HCEC 1CT (cell line): ENCODE data around the gene PCLAF.
"Not testable (repeated sequence)": the region's sequence is repeated elsewhere in the genome, so short reads cannot be mapped to it uniquely, and the experiment has no call there.

Experiments
- DNase-seq: peaks from one replicate; pipeline ENCODE4 v3.0.0-alpha.2; 2017

PCLAF gene

DNA sequence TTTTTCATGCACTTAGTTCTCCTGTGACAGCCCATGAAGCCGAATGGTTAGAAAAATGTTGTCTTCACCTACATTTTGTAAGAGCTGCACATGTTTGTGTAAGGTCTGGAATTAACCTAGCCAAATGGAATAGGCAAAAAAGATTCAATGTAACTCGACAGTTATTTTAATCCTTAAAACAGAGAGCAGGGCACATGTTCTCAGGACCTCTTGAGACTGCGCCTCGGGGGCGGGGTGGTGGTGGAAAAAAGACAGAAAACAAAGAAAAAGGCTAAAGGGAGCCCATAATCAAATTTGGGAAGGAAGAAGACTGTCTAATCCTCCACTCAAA, 24.6 kb downstream of the PCLAF start:
- DNase-seq = no peak

DNA sequence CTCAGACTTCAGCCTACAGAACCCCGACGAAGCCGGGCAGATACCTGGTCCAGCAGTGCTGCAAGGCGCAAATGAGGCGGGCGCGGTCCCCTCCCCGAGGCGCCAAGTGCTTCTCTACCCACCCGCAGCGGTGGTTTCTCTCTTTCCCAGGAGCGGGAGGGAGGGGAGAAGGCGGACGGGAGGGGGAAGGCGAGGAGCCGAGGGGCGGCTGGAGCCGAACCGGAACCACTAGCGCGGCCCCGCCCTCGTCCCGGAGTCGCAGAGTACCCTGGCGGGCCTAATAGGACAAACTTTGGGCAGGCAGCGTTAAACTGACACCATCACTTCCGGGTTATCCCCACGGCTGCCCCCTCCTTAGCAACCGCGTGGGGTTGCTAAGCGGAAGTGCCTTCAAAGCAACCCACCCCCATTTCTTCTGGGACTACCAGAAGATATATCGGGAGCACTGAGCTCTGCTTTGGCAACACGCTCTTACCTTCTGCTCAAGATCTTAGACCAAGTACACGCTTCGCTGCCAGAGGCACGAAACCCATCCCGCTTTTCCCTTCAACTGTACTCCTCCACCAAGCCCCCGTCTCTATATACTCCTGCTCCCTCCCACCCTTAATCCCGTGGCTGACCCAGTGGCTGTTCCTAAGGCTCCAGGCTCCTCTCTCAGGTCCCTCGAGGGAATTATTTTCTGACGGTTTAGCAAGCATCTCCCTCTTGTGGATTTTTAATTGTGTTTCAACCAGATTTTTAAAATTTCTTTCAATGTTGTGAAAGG, 25.1 kb downstream of the PCLAF start, which contains the start of gene CSNK1G1:
TSS of gene CSNK1G1 (minus strand) at position 230 of the 766 bp plus-strand sequence. CDS start 55,674 bp downstream, outside the sequence.
- peak; percentile 98 for DNase-seq

DNA sequence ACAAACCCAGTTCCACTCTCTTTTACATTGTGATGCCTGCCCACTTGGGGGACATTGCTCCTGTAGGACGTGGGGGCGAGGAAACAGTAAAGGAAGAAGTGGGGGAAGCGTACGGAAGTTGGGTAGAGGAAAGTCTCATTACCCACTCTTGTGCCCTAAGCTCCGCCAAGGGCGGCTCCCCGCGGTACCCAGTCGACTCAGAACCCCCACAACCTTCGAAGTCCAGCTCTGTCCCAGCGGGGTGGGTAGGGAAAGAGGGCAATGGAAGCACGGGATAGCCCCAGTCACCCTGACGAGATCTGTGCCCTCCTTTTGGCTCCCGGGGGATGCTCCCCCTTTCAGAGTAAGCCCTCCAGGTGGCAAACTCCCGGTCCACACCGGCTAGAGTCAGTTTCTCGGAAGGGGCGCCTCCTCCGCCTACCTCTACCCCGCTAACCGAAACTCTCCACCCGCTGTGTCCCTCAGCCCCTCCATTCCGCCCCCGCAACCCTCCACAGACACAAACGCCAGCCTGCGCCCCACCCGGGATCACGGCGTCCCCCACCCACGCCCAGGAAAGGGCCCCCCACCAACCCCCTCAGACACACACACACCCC, 25.8 kb downstream of the PCLAF start:
- DNase-seq = no peak

DNA sequence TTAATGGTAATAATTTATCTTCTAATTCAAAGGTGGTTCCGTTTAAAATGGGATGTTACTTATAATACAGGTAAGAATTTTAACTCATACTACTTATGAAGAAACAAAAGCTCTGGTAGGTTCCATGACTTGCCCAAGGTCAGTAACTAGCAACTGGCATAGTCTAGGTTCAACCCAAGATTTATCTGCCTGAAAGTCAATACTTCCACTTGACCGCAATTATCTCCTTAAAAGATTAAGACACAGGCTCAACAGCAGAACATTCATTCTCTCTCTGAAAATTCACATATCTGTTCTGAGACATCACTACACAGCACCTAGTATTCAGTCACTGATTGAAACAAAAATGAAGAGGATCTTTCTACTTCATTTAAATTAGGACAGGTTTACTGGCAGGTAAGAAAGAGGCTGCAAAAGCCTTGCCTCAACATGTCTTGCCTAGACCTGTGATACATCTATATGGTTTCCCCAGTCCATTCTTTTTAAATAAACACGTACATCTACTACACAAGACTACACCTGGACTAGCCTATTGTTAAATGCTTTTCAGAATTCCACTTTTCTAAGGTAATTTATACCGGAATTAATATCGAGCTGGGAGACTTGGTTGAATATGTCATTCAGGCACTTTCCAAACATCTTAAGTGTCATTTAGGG, 26.4 kb downstream of the PCLAF start:
- DNase-seq = no peak

DNA sequence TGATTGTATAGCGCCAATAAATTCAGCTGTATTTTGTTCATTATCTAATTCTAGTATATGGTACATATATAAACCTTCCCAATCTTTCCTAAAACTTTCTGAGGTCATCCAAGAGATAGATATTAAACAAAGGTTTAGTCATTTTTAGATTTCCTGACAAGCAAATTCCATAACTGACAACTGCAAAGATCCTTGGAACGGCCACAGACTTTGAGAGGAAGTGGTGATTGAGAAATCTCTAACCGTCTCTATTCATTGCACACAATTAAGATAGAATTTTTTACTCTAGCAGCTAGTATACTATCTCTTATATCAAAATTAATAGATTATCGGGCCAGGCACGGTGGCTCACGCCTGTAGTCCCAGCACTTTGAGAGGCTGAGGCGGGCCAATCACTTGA, 30.0 kb downstream of the PCLAF start:
- no peak for DNase-seq

DNA sequence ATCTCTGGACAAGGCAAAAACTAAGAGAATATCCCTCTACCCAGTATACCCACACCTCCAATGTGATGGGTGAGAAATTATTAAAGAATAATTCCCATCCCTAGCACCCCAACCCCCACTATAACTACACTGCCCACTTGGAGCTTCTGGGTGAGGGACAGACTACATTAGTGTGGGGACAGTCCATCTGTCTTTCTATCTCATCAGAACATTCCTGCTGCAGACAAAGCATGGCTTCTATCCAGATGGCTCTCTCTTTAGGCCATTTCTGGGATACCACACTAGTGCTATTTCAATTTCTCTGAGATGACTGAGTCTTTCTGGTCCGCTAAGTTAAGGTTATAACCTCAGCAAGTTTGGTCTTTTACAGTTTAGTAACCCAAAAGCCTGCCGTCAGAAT, 31.9 kb downstream of the PCLAF start:
- DNase-seq = no peak

DNA sequence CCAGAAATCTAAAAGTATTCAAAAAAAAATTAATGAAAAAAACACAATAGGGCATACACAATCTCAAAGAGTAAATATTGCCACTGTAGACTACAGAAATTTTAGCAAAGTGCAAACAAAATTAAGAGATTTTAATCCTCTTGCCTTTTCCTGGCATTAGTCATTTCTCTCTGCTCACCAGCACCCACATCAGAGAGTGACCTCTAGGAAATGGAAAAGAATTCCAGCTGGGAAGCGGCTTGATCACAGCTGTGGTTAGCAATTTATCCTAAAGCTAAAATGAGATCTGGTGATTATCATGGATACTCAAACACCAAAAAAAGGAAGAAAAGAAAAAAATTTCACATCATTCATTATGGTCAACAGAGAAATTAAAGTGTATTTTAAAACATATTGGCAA, 32.8 kb downstream of the PCLAF start:
- peak; percentile 56 for DNase-seq

DNA sequence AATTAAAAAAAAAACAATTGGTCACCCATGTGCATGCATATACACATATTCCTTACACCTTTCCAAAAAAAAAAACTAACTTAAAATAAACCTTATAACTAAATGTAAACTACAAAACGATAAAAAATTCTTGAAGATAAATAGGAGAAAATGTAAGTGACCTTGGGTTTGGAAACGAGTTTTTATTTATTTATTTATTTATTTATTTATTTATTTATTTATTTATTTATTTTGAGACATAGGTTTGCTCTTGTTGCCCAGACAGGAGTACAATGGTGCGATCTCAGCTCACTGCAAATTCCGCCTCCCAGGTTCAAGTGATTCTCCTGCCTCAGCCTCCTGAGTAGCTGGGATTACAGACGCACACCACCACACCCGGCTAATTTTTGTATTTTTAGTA, 35.0 kb downstream of the PCLAF start:
- DNase-seq = not testable (repeated sequence)

DNA sequence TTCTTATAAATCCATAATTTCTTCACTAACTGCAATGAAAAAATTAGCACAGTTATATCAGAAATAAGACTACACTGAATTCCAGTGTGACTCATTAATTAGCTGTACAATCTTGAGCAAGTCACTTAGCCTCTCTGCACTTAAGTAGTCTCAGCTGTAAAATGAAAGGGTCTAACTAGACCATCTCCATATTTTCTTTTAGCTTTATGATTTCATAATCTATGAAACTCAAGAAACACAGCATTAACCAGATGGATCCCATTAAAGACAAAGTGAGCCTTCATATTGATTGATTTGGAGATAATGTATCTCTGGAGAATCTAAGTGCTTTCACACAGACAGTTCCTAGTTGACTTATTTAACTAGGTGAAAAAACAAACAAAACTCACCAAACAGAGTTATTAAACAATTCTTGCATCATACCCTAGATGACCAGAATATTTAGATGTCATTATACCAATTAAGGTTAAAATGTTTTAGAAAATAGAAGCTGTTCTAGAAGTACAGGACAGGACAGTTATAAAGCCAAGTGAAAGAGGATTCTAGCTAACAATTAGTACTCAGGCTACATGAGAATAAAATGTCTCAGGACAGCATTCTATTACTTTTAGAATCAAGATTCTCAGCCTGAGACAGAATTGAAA, 36.5 kb downstream of the PCLAF start:
- DNase-seq = peak; percentile 55

DNA sequence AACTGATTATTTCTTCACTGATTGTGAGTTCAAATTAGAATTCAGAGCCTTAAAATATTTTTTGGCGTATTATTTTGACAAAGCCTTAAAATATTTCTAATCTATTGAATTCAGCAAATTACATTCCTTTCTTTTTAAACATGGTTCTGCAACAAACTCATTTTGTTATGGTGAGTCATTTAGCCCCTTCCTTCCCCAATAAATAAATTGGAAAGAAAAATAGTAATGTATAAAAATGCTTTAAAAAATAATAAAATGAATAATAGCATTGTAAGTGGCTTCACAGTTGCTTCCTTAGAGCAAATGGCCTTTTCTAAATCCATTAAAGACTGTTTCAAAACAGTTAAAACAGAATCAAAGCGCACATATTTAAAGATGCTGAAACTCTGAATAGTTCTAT, 37.4 kb downstream of the PCLAF start:
- DNase-seq = peak; percentile 62

DNA sequence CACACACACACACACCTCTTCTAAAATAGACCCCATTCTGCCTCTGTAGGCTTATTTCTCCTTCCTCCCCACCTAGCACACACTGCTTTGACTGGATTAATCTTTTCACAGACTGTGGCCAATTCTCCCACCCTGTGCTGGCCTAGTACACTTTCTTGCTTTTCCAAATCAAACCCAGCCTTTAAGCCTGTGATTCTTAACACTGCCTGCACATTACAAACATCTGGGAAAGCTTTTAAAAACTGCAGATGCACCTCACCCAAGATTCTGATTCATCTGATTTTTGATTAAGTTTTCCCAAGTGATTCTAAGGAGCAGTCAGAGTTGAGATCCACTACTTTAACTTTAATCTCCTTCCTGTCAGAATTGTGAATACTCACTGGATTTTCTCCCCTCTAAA, 38.0 kb downstream of the PCLAF start:
- no peak for DNase-seq

DNA sequence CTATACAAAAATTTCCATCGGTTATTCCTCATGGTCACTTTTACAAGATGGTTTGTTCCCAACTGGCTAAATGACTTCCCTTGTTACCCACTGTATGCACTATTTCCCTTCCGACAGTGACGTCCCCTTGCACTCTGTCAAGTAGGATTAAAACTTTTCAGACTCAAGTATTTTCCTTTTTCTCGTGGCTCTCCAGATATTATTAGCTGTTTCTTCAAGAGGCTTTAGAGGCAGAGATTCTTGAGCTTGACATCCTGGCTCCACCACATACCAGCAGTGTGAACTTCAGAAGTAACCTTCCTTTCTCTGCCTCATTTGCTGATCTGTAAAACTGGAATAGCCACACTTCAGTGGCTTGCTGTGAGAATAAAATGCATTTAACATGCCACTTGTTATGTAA, 39.3 kb downstream of the PCLAF start:
- no peak for DNase-seq

DNA sequence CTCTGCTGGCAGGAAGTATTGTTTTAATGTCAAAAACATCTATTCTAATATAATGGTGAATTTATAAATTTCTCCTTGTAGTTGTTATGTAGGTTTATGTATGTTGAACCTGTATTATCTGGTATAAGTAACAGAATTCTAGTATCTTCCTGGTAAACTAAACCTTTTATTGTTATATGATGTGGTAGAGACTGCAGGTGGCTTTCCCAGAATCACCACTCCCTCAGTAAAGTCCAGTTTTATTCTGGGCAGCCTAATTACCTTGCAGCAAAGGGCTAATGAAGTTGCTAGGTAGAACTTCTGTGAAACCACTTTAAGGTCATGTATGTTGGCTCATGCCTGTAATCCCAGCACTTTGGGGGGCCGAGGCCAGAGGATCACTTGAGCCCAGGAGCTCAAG, 40.9 kb downstream of the PCLAF start:
- no peak for DNase-seq

DNA sequence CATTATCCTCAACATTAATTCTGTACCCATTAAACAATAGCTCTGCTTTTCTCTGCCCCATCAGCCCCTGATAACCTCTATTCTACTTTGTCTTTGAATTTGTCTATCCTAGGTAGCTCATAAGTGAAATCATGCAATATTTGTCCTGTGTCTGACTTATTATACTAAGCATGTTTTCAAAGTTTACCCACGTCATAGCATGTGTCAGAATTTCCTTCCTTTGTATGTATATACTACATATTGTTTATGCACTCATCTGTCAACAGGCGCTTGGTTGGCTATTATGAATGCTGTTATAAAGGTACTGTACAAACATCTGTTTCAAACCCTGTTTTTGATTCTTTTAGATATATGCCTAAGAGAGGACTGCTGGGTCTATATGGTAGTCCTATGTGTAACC, 43.5 kb downstream of the PCLAF start:
- no peak for DNase-seq

DNA sequence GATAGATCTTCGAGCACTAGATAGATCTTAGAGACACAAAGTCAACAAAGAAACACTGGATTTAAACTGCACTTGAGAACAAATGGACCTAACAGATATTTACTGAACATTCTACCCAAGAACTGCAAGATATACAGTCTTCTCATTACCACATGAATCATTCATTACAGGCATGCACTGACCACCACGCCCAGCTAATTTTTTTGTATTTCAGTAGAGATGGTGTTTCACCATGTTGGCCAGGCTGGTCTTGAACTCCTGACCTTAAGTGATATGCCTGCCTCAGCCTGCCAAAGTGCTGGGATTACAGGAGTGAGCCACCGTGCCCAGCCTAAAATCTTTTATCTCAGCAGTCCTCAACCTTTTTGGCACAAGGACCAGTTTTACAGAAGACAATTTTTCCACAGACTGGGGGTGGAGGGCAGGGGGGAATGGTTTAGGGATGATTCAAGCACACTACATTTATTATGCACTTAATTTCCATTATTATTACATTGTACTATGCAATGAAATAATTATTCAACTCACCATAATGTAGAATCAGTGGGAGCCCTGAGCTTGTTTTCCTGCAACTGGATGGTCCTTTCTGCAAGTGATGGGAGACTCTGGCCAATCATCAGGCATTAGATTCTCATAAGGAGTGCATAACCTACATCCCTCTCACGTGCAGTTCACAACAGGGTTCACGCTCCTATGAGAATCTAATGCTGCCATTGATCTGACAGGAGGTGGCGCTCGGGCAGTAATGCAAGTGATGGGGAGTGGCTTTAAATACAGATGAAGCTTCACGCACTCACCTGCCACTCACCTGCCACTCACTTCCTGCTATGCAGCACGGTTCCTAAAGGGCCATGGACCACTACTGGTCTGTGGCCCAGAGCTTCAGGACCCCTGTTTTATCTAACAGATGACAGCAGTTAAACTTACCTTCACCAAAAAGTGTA, 47.0 kb downstream of the PCLAF start:
- DNase-seq = peak; percentile 17

DNA sequence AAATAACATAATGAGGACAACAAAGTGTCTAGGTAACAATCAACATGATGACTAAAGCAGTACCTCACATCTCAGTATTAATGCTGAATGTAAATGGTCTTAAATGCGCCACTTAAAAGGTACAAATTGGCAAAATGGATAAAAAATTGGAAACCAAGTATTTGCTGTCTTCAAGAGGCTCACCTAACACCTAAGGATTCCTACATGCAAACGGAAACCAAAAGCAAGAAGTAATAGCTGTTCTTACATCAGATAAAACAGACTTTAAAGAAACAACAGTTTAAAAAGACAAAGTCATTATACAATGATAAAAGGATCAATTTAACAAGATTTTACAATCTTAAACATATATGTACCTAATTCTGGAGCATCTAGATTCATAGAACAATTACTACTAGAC, 47.7 kb downstream of the PCLAF start:
- DNase-seq = no peak

DNA sequence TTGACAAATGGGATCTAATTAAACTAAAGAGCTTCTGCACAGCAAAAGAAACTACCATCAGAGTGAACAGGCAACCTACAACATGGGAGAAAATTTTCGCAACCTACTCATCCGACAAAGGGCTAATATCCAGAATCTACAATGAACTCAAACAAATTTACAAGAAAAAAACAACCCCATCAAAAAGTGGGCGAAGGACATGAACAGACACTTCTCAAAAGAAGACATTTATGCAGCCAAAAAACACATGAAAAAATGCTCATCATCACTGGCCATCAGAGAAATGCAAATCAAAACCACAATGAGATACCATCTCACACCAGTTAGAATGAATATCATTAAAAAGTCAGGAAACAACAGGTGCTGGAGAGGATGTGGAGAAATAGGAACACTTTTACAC, 49.6 kb downstream of the PCLAF start:
- DNase-seq = not testable (repeated sequence)

DNA sequence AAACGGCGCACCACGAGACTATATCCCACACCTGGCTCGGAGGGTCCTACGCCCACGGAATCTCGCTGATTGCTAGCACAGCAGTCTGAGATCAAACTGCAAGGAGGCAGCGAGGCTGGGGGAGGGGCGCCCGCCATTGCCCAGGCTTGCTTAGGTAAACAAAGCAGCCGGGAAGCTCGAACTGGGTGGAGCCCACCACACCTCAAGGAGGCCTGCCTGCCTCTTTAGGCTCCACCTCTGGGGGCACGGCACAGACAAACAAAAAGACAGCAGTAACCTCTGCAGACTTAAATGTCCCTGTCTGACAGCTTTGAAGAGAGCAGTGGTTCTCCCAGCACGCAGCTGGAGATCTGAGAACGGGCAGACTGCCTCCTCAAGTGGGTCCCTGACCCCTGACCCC, 54.3 kb downstream of the PCLAF start:
- DNase-seq = not testable (repeated sequence)

DNA sequence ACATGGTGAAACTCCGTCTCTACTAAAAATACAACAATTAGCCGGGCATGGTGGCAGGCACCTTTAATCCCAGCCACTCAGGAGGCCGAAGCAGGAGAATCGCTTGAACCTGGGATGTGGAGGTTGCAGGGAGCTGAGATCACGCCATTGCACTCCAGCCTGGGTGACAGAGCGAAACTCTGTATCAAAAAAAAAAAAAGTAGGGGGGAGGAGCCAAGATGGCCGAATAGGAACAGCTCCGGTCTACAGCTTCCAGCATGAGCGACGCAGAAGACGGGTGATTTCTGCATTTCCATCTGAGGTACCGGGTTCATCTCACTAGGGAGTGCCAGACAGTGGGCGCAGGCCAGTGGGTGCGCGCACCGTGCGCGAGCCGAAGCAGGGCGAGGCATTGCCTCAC, 54.8 kb downstream of the PCLAF start:
- DNase-seq = not testable (repeated sequence)

DNA sequence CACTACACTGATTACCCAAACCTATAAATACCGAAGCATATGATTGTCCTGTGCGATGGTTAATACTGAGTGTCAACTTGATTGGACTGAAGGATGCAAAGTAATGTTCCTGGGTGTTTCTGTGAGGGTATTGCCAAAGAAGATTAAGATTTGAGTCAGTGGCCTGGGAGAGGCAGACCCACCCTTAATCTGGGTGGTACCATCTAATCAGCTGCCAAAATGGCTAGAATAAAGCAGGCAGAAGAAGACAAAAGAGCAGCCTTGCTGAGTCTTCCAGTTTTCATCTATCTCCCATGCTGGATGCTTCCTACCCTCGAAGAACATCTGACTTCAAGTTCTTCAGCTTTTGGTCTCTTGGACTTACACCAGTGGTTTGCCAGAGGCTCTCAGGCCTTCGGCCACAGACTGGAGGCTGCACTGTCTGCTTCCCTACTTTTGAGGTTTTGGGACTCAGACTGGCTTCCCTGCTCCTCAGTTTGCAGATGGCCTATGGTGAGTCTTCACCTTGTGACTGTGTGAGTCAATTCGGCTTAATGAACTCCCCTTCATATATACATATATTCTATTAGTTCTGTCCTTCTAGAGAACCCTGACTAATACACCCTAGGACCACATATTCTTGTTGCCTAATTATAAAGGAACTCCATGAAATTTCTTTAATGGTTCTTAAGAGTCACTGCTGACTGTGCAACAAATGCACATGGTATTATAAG, 56.9 kb downstream of the PCLAF start:
- DNase-seq = peak; percentile 78

DNA sequence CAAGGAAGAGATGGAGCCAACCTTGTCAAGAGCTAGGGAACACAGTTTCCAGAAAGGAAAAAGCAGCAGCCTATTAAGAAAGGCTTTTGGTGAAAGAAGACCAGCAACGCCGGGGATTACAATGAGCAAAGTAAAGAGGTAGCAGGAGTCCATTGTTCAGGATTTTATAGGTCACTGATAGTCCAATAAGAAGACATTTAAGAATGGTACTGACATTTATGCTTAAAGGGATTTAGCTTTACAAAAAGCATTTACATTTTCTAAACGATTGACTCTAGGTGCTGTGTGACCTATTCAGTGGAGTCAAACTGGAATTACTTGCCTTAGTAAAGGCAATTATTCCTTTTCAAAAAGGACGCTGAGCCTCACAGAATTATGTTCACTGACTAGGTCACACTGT, 66.0 kb downstream of the PCLAF start:
- no peak for DNase-seq

DNA sequence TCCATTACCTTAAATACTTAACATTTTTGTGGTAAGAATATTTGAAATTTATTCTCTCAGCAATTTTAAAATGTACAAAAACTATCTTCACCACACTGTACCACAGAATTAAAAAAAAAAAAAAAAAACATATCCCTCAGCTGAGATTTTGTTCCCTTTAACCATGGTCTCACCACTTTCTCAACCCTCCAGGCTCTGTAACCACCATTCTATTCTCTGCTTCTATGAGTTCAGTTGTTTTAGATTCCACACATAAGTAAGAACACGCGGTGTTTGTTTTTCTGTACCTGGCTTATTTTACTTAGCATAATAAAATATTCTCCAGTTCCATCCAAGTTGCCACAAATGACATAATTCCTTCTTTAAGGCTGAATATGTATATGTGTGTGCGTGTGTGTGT, 66.8 kb downstream of the PCLAF start:
- DNase-seq = no peak
